PC-3 (cell line): ENCODE measurements around the gene VEGFA.

Experiments
- CTCF ChIP-seq: fragments of 300-600 bp; sonication (generic); conservative IDR thresholded peaks from 2 replicates; pipeline ENCODE4 v1.5.1; 2017; ENCODE audit warnings: antibody characterized with exemption, low read depth, mild to moderate bottlenecking, low read length
- EZH2 ChIP-seq: fragments of 300-600 bp; sonication (generic); IDR thresholded peaks from one replicate; pipeline ENCODE4 v1.6.1; 2017; ENCODE audit warnings: antibody characterized with exemption, mild to moderate bottlenecking, low read length; ENCODE audit not compliant: unreplicated experiment

GRCh38 chr6:43784049-43784855 lies 14.2 kb downstream of the VEGFA start:
- TF ChIP-seq EZH2 (no peak), CTCF (no peak)
